Measurements from ENCODE around the gene RALGPS1.
"Not testable (repeated sequence)": the region's sequence is repeated elsewhere in the genome, so short reads cannot be mapped to it uniquely, and the experiment has no call there.

RALGPS1 gene

GRCh38 chr9:127139071-127139731, 224.6 kb downstream of the RALGPS1 start:
- DNase-seq, result no peak

GRCh38 chr9:127139775-127140174, 225.2 kb downstream of the RALGPS1 start:
- no peak for DNase-seq

GRCh38 chr9:127140181-127140580, 225.6 kb downstream of the RALGPS1 start:
- DNase-seq, result no peak

GRCh38 chr9:127140842-127141675, 226.5 kb downstream of the RALGPS1 start:
- no peak for DNase-seq

GRCh38 chr9:127142291-127142690, 227.7 kb downstream of the RALGPS1 start:
- DNase-seq, result no peak

GRCh38 chr9:127142931-127143464, 228.4 kb downstream of the RALGPS1 start:
- no peak for DNase-seq

- no peak for DNase-seq
These were observed 229.4 kb downstream of the RALGPS1 start for GRCh38 chr9:127143920-127144465.

- DNase-seq, result no peak
These were observed 230.3 kb downstream of the RALGPS1 start for GRCh38 chr9:127144670-127145445.

GRCh38 chr9:127146841-127147240, 232.3 kb downstream of the RALGPS1 start:
- DNase-seq, result not testable (repeated sequence)

GRCh38 chr9:127147251-127147650, 232.7 kb downstream of the RALGPS1 start:
- no peak for DNase-seq

- DNase-seq, result no peak
These were observed 233.4 kb downstream of the RALGPS1 start for GRCh38 chr9:127148014-127148413.

- DNase-seq, result no peak
These were observed 234.4 kb downstream of the RALGPS1 start for GRCh38 chr9:127149010-127149409.

GRCh38 chr9:127149463-127150390, 235.1 kb downstream of the RALGPS1 start:
- no peak for DNase-seq

- DNase-seq, result no peak
These were observed 238.9 kb downstream of the RALGPS1 start for GRCh38 chr9:127153501-127153900.

GRCh38 chr9:127154003-127154389, 239.4 kb downstream of the RALGPS1 start:
- DNase-seq, result no peak

- no peak for DNase-seq
These were observed 240.0 kb downstream of the RALGPS1 start for GRCh38 chr9:127154390-127155191.

GRCh38 chr9:127155314-127155960, 240.9 kb downstream of the RALGPS1 start:
- no peak for DNase-seq

- DNase-seq, result no peak
These were observed 244.3 kb downstream of the RALGPS1 start for GRCh38 chr9:127158786-127159324.

GRCh38 chr9:127159325-127159801, 244.8 kb downstream of the RALGPS1 start:
- no peak for DNase-seq

All from cortex of kidney (tissue), 1 donor.